DMS 273 treated with DMSO at 0.1 percent for 48 hours (cell line): ENCODE measurements around the gene HNRNPF.
"Not testable (repeated sequence)": the region's sequence is repeated elsewhere in the genome, so short reads cannot be mapped to it uniquely, and the experiment has no call there.

Experiments used
- DNase-seq: peaks from one replicate; lab custom pipeline; 2025; lab: John Stamatoyannopoulos, UW

The HNRNPF gene

GRCh38 chr10:43408710-43409384 is at the start of gene HNRNPF:
Gene HNRNPF (minus strand): TSS chr10:43409186. CDS start chr10:43387884, 21,302 bp downstream.
- DNase-seq, result peak; percentile 61

DNA sequence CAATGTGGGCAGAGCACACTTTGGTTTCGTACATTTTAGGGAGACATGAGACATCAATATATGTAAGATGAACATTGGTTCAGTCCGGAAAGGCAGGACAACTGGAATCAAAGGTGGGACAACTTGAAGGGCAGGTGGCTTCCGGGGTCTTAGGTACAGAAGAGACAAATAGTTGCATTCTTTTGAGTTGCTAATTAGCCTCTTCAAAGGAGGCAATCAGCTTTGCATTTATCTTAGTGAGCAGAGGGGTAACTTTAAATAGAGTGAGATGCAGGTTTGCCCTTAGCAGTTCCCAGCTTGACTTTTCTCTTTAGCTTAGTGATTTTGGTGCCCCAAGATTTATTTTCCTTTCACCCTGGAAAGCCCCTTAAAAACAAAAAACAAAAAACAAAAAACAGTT is 49.2 kb upstream of the HNRNPF start:
- no peak for DNase-seq

GRCh38 chr10:43456561-43456960 is 47.6 kb upstream of the HNRNPF start:
- DNase-seq, result not testable (repeated sequence)

DNA sequence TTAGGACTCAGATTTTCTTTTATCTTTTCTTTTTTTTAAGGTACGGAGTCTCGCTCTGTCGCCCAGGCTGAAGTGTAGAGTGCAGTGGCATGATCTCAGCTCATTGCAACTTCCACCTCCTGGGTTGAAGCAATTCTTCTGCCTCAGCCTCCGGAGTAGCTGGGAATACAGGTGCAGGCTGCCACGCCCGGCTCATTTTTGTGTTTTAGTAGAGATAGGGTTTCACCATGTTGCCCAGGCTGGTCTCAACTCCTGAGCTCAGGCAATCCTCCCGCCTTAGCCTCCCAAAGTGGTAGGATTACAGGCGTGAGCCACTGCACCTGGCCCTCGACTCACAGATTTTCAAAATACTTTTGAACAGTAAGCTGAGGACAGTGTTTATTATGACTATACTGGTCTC is 45.0 kb upstream of the HNRNPF start:
- not testable (repeated sequence) for DNase-seq

DNA sequence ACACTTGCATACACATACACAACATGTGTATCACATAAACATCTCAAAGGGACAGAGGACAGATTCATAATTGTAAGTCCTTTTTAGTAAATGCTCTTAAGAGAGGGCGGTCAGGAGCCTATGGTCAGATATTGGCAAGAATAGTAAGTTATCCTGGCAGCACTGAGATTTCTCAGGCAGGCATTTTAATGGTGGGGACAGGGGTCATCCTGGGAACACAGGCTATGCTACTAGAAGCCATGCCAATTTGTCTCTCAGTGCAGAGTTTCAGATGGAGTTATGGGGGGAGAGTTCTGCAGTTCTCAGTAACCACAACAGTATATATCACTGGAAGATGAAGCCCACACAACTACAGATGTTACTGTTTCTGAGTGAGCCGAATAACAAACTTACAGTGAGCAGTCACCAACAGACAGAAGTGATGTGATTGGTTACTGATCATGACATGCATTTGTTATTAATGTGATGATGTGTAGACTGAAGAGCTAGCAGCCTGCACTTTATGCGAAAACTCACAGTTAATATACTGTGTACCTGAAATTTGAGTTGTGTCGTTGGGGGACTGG is 44.4 kb upstream of the HNRNPF start:
- DNase-seq, result no peak

DNA sequence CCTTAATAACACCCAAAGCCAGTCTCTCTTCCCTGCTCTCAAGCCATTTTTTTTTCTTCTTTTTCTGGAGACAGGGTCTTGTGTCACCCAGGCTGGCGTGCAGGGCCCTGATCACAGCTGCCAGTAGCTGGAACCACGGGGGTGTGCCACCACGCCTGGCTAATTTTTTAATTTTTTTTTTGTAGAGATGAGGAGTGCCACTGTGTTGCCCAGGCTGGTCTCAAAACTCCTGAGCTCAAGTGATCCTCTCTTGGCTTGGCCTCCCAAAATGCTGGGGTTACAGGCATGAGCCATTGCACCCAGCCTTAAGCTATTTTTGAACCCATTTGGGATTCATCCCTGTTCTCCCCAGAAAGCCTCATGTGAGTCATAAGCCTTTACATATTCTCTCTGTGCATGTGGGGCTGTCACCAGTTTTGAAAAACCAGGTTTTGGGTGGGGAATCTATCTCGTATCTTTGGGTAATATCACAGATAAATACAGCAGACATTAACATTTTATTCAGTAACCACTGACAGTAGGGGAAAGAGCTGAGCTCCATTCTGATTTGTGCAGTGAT is 43.4 kb upstream of the HNRNPF start:
- no peak for DNase-seq

- no peak for DNase-seq
Measured at GRCh38 chr10:43448742-43449141, 39.8 kb upstream of the HNRNPF start.

- not testable (repeated sequence) for DNase-seq
Measured at GRCh38 chr10:43446219-43447017, 37.4 kb upstream of the HNRNPF start.

DNA sequence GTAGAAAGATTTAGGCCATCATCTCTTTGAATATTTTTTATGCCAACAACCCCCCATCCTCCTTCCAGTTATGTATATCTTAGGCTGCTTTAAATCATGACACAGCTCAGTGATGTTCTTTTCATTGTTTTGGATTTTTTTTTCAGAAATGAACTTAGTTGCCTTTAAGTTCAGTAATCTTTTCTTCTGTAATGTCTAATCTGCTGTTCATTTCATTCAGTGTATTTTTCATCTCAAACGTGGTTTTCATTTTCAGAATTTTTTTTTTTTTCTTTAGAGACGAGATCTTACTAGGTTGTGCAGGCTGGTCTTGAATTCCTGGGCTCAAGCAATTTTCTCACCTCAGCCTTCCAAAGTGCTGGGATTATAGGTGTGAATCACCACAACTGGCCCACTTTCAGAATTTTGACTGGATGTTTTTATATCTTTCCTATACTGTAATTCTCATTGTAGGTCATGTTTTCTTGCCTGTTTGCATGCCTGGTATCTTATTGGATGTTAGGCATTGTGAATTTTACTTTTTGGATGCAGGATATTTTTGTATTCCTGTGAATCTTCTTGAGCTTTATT is 36.0 kb upstream of the HNRNPF start:
- DNase-seq, result no peak

GRCh38 chr10:43444323-43444722 is 35.3 kb upstream of the HNRNPF start:
- no peak for DNase-seq

DNA sequence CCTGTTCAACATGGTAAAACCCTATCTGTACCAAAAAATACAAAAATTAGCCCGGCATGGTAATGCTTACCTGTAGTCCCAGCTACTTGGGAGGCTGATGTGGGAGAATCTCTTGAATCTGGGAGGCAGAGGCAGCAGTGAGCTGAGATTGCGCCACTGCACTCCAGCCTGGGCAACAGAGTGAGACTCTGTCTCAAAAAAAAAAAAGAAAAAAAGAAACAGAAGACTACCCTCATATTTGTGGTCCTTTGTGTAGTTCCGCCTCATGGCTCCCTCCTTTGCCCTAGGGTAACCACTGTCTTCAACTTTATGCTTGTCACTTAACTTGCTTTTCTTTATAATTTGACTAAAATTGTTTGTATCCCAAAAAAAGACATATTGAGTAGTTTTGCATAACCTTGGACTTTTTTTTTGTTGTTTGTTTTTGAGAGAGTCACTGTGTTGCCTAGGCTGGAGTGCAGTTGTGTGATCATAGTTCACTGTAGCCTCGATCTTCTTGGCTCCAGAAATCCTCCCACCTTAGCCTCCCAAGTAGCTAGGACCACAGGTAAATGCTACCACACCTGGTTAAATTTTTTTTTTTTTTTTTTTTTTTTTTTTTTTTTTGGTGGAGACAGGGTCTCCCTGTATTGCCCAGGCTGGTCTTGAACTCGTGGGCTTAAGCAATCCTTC is 31.6 kb upstream of the HNRNPF start:
- no peak for DNase-seq

DNA sequence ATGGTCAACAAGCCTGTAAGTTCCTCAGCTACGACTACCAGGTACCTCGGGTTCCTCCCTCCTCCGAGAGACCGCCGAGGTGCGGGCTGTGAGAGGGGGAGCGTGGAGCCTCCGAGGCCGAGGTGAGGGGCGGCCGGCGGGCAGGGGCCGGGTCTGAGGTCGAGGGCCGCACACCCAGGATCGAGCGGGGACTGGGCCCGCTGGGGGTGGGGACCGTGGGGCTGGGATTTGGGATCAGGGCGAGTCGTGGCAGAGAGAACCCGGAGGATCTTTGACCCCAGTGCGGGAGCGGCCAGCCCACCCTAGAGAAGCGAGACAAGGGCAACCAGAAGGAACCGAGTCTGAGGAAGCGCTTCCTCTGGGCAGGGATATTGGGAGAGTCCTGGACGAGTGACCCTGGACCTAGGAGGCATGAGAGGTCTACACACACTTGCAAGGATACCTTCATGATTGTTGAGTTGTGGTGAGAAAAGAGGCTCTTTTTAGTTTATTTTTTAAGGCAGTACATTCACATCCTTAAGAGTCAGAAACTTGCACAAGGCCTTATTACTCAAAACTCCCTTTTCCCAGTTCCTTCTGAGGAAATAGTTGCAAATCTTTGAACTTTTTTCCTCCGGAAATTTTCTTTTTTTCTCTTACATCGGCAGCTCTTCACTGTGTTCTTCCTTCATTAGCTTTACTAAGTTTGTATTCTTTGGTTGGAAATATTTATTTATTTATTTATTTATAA is 28.3 kb upstream of the HNRNPF start:
- no peak for DNase-seq

DNA sequence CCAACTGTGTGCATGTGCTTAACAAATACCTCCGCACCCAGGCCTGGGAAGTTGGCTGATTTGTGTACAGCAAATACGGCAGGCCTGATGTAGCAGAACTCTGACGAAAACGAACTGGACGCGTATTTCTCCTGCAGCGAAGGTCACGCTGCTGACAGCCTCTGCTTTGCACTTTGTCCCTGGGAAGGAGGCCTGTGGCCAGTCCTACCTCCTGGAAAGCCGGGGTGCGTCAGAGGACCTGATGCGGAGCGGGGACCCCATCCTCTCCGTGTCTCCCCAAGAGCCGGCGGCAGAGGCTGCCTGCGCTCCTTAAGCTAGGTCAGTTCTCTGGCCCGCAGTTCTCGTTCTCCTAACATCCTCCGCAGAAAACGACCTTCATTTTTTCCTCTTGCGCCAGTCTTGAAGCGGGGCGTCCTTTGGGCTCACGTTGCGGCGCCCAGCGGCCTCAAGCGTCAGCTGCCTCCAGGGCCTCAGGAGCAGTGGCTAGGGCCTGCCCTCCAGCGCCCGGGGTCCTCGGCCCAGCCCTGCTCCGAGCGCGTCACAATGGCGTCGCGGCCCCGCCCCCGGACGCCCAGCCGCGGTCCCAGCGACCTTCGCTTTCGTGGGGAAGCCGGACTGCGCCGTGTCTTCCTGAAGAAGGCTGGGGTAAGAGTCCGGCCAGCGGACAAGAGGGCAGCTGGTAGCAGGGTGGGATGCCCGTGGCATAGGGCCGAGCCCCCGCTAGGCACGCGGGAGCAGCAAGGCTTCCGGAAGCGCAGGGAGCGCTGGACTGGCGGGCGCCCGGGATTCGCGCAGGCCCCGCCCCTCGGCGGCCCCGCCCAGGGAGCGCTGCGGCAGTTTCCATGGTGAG is 27.5 kb upstream of the HNRNPF start, which contains the start of gene ZNF487:
Gene ZNF487 (plus strand): TSS at position 821 of the 850 bp plus-strand sequence. CDS start 38,703 bp downstream, outside the sequence.
- DNase-seq, result peak; percentile 28

GRCh38 chr10:43430926-43431663 is 22.1 kb upstream of the HNRNPF start:
- no peak for DNase-seq

DNA sequence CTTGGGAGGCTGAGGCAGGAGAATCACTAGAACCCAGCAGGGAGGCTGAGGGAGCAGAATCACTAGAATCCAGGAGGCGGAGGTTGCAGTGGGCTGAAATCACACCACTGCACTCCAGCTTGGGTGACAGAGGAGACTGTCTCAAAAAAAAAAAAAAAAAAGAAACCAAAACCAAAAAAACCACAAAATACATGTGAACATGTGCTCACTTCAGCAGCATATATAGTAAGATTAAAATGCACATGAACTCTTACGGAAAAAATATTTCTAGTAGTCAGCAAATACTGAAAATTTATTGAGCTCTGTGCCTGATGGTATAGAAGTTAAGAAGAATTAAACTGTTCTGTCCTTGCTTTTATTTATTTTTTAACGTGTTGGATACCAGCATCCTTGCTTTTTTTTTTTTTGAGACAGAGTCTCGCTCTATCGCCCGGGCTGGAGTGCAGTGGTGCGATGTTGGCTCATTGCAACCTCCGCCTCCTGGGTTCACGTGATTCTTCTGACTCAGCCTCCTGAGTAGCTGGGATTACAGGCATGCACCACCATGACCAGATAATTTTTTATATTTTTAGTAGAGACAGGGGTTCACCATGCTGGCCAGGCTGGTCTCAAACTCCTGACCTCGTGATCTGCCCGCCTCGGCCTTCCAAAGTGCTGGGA is 18.3 kb upstream of the HNRNPF start:
- no peak for DNase-seq

- not testable (repeated sequence) for DNase-seq
Measured at GRCh38 chr10:43426476-43426875, 17.5 kb upstream of the HNRNPF start.

DNA sequence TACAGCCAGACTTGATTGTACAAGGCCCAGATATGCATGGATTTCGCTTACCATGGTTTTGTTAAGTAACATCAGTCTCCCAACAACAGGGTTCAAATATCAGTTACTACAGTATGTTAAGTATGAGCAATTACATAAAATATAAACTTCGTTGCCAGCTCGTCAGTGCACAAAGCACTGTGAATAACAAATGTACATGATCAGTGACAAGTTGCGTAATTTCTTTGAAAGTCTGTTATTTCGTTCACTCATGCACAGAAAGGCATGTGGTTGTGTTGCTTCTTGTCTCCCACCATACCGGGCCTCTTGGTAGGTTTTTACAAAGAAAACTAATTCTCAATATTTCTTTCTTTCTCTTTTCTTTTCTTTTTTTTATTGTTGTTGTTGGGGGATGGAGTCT is 15.4 kb upstream of the HNRNPF start:
- DNase-seq, result no peak

DNA sequence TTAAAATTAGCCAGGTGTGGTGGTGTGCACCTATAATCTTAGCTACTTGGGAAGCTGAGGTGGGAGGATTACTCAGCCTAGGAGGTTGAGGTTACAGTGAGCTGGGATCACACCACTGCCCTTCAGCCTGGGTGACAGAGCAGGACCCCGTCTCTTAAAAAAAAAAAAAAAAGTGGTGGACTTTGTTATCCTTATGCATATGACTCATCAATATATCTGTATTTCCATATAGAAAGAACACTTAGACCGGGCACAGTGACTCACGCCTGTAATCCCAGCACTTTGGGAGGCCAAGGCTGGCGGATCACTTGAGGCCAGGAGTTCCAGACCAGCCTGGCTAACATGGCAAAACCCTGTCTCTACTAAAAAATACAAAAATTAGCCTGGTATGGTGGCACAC is 13.0 kb upstream of the HNRNPF start:
- DNase-seq, result not testable (repeated sequence)

- DNase-seq, result no peak
Measured at GRCh38 chr10:43421519-43421918, 12.5 kb upstream of the HNRNPF start.
